A549 (cell line): ENCODE measurements around the gene ADAM19.

Source experiments
- FOSB ChIP-seq: fragments of 250-450 bp; sonication (Bioruptor Pico); IDR thresholded peaks from 2 replicates; pipeline ENCODE4 v1.5.0; 2020; ENCODE audit warnings: mild to moderate bottlenecking, moderate library complexity
- FOXS1 ChIP-seq: fragments of 250-450 bp; sonication (Bioruptor Pico); IDR thresholded peaks from 2 replicates; pipeline ENCODE4 v1.5.0; 2020; ENCODE audit warnings: mild to moderate bottlenecking, moderate library complexity
- HDAC2 ChIP-seq: fragments of 200-600 bp; sonication (generic); IDR thresholded peaks from 2 replicates; pipeline ENCODE4 v1.6.1; 2016
- JUNB ChIP-seq: fragments of >200 bp; sonication (Bioruptor Twin); formaldehyde crosslinking; IDR thresholded peaks from 2 replicates; pipeline ENCODE4 v1.6.1; 2016
- RARB ChIP-seq: fragments of 250-450 bp; sonication (Bioruptor Pico); IDR thresholded peaks from 2 replicates; pipeline ENCODE4 v1.8.0; 2021; ENCODE audit warnings: mild to moderate bottlenecking, moderate library complexity
- TFCP2L1 ChIP-seq: fragments of 250-450 bp; sonication (Bioruptor Pico); IDR thresholded peaks from 2 replicates; pipeline ENCODE4 v1.5.0; 2021; ENCODE audit warnings: mild to moderate bottlenecking
- TP53 ChIP-seq: fragments of 250-450 bp; sonication (Bioruptor Pico); IDR thresholded peaks from 2 replicates; pipeline ENCODE4 v1.5.0; 2021; ENCODE audit warnings: mild to moderate bottlenecking, moderate library complexity
- TF ChIP-seq, protein P1 (sequence below): fragments of >200 bp; sonication (Bioruptor Twin); formaldehyde crosslinking; IDR thresholded peaks from 3 replicates; pipeline ENCODE4 v1.5.1; 2016

DNA sequence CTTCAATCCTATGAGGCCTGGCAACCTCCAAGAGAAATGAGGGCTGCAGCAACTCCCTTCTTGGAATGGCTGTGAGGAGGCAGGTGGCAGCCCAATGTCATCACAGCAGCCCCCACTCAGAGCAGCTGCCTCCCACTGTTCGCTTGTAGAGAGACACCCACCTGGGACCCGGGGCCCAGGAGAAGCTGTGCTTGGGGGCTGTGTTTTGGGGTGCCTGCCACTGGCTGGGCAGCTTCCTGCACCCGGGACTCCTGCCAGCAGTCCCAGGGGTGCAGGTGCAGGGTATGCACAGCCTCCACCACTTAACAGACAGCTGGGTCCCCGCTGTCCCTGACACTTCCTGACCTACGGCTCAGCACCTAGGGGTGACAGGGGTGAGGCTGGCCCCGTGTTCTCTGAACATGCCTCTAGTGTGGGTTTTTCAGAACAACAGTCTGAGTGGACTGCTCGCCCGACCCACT lies 89.3 kb downstream of the ADAM19 start:
- no peak for TF ChIP-seq FOXS1
- TF ChIP-seq JUNB, result no peak
- TF ChIP-seq, protein P1, sequence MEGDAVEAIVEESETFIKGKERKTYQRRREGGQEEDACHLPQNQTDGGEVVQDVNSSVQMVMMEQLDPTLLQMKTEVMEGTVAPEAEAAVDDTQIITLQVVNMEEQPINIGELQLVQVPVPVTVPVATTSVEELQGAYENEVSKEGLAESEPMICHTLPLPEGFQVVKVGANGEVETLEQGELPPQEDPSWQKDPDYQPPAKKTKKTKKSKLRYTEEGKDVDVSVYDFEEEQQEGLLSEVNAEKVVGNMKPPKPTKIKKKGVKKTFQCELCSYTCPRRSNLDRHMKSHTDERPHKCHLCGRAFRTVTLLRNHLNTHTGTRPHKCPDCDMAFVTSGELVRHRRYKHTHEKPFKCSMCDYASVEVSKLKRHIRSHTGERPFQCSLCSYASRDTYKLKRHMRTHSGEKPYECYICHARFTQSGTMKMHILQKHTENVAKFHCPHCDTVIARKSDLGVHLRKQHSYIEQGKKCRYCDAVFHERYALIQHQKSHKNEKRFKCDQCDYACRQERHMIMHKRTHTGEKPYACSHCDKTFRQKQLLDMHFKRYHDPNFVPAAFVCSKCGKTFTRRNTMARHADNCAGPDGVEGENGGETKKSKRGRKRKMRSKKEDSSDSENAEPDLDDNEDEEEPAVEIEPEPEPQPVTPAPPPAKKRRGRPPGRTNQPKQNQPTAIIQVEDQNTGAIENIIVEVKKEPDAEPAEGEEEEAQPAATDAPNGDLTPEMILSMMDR, result no peak
- no peak for TF ChIP-seq FOSB (CRISPR knock-in tag)
- TF ChIP-seq RARB (CRISPR knock-in tag), result no peak
- TF ChIP-seq TP53, result no peak
- no peak for TF ChIP-seq HDAC2
- TF ChIP-seq TFCP2L1 (CRISPR knock-in tag), result no peak
